ENCODE measurements around the gene AMZ1. TPM values are rescaled to one million over a fixed set of nuclear protein-coding genes. Genes with fewer than 3 reads are reported as not detected.

Gene AMZ1
- total and polyA plus RNA-seq, 7 donors: under 0.01 to 1.4 (median 0.28) TPM; not detected in 3

DNA sequence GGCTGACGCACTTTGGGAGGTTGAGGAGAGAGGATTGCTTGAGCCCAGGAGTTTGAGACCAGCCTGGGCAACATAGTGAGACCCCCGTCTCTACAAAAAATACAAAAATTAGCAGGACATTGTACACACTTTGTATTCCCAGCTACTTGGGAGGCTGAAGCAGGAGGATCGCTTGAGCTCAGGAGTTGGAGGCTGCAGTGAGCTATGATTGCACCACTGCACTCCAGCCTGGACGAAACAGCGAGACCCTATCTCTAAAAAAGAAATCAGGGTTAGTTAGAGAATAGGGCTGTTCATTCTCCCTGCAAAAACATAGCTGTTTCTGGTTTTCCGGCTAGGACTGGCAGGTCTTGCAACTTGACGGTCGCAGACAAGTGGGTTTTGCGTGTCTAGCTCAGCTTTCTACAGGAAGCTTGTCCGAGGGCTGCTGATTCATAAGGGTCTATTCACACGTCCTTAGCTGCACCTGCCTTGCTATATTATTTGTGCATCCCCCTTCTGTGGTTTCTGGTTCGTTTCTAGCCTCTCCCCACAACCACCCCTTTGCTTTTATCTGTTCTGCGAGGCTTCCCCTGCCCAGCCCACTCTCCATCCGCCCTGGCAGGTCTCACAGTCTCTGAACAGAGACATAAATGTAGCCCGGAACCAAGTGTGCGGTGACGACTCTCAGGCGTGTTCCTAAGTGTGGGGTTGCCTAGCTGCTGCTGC, 10.7 kb downstream of the AMZ1 start:
- Histone ChIP-seq H3K9me3 (no peaks in the 10 kb centered on the region), H3K4me3 (no peak overlapping the region), H3K36me3 (no peaks in the 10 kb centered on the region), H3K27ac (no peak overlapping the region), H3K4me1 (no peaks in the 10 kb centered on the region), H3K27me3 (no peaks in the 10 kb centered on the region)
- intact Hi-C loops (cut with DNase I): no loop called here
- TF ChIP-seq EP300 (IDR thresholded peaks at IDR 0.05) (no peak), CTCF (IDR thresholded peaks at IDR 0.05) (no peak), POLR2AphosphoS5 (IDR thresholded peaks at IDR 0.05) (no peak), POLR2A (IDR thresholded peaks at IDR 0.05) (no peak)
- 48 to 69% methylated on average over 18 of the region's 18 CpGs for WGBS, 2 donors
- DNase-seq: no peak

- Histone ChIP-seq H3K4me3 (no peak overlapping the region), H3K36me3 (no peaks in the 10 kb centered on the region), H3K9me3 (no peaks in the 10 kb centered on the region), H3K27me3 (no peaks in the 10 kb centered on the region), H3K4me1 (no peaks in the 10 kb centered on the region), H3K27ac (no peak overlapping the region)
- intact Hi-C loops (cut with DNase I): no loop called here
- 53 to 72% methylated on average over 15 of the region's 15 CpGs for WGBS, 2 donors
- TF ChIP-seq CTCF (IDR thresholded peaks at IDR 0.05): no peak
- no peak for TF ChIP-seq POLR2A (IDR thresholded peaks at IDR 0.05)
- no peak for TF ChIP-seq POLR2AphosphoS5 (IDR thresholded peaks at IDR 0.05)
- no peak for TF ChIP-seq EP300 (IDR thresholded peaks at IDR 0.05)
- no peak for DNase-seq
Observed at GRCh38 chr7:2699289-2699620, 11.3 kb downstream of the AMZ1 start.

- TF ChIP-seq EP300 (IDR thresholded peaks at IDR 0.05) (no peak), POLR2A (IDR thresholded peaks at IDR 0.05) (no peak), CTCF (IDR thresholded peaks at IDR 0.05) (no peak), POLR2AphosphoS5 (IDR thresholded peaks at IDR 0.05) (no peak)
- H3K4me1 ChIP-seq: no peaks in the 10 kb centered on the region
- no peaks in the 10 kb centered on the region for H3K27me3 ChIP-seq
- no peak overlapping the region for H3K4me3 ChIP-seq
- intact Hi-C loops (cut with DNase I): no loop called here
- H3K27ac ChIP-seq: no peak overlapping the region
- H3K36me3 ChIP-seq: no peaks in the 10 kb centered on the region
- WGBS, 2 donors: 92 to 93% methylated on average over 40 of the region's 40 CpGs
- no peaks in the 10 kb centered on the region for H3K9me3 ChIP-seq
- DNase-seq: no peak
Observed at GRCh38 chr7:2700141-2700850, 12.3 kb downstream of the AMZ1 start.

DNA sequence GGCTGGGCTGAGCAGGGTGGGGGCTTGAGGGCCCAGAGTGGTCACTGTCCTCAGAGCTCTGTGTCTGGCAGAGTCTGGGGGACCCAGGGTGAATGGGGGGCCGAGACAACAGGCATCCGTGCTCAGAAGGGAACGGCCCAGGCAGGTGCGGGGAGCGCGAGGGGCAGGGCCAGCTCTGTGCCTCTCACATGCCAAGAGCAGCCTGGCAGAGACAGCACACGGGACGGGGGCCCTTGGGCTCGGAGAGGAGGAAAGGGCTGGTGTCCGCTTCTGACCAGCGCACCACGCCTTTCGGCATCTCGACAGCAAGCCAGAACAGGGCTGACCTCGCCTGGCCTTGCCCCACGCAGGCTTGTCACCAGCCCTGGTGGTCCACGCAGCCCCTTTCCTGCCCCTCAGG, 13.4 kb downstream of the AMZ1 start:
- Histone ChIP-seq H3K27me3 (no peaks in the 10 kb centered on the region), H3K4me1 (no peaks in the 10 kb centered on the region), H3K9me3 (no peaks in the 10 kb centered on the region), H3K27ac (no peak overlapping the region), H3K36me3 (no peaks in the 10 kb centered on the region), H3K4me3 (no peak overlapping the region)
- WGBS, 2 donors: 79 to 91% methylated on average over 17 of the region's 17 CpGs
- intact Hi-C loops (cut with DNase I): no loop called here
- TF ChIP-seq EP300 (IDR thresholded peaks at IDR 0.05): no peak
- no peak for TF ChIP-seq POLR2AphosphoS5 (IDR thresholded peaks at IDR 0.05)
- no peak for TF ChIP-seq POLR2A (IDR thresholded peaks at IDR 0.05)
- no peak for TF ChIP-seq CTCF (IDR thresholded peaks at IDR 0.05)
- no peak for DNase-seq

Data from sigmoid colon (tissue), 7 donors.